GM18502 (cell line): Measurements from ENCODE around the gene CFAP46.
"Not testable (repeated sequence)": the region's sequence is repeated elsewhere in the genome, so short reads cannot be mapped to it uniquely, and the experiment has no call there.

Experiments used
- ATAC-seq: cut with Tn5 transposase; IDR thresholded peaks from one replicate; pipeline ENCODE4 v1.9.1; 2021; ENCODE audit warnings: mild to moderate bottlenecking; ENCODE audit not compliant: unreplicated experiment, poor library complexity

The CFAP46 gene

DNA sequence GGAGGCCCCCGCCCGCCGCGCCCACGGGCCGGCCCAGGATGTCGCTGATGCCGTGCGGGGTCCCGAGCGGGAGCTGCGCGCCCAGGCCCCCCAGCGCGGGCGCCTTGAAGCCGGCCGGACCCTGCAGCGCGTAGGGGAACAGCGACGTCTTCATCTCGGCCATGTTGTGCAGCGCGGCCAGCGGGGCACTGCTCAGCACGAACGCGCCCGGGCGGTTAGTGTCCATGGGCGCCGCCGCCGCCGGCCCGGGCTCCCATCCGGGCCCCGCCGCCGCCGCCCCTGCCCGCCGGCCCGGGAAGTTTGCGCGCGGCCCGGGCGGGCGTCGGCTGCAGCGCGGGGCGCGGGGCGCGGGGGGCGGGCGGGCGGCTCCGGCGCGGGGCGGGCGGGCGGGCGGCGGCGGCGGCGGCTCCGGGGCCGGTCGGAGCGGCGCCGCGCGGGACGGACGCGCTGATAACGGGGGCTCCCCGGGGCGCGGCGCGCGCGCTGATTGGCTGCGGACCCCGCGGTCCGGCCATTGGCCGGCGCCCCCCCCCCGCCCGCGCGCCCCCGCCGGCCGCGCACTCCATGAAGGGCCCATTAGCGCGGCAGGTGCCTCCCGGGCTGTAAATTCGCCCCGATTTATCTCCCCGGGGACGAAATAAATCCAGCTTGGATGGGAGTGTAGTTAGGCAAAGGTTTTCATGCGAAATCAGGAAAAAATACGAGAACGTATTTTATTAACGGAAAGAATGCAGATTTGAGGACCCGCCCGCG, 156.5 kb downstream of the CFAP46 start, which contains the start of gene NKX6-2:
Gene NKX6-2, minus strand, starts transcription at position 425 of the 753 bp plus-strand sequence. Its CDS starts 199 bp downstream, at position 226.
- no peak for ATAC-seq

DNA sequence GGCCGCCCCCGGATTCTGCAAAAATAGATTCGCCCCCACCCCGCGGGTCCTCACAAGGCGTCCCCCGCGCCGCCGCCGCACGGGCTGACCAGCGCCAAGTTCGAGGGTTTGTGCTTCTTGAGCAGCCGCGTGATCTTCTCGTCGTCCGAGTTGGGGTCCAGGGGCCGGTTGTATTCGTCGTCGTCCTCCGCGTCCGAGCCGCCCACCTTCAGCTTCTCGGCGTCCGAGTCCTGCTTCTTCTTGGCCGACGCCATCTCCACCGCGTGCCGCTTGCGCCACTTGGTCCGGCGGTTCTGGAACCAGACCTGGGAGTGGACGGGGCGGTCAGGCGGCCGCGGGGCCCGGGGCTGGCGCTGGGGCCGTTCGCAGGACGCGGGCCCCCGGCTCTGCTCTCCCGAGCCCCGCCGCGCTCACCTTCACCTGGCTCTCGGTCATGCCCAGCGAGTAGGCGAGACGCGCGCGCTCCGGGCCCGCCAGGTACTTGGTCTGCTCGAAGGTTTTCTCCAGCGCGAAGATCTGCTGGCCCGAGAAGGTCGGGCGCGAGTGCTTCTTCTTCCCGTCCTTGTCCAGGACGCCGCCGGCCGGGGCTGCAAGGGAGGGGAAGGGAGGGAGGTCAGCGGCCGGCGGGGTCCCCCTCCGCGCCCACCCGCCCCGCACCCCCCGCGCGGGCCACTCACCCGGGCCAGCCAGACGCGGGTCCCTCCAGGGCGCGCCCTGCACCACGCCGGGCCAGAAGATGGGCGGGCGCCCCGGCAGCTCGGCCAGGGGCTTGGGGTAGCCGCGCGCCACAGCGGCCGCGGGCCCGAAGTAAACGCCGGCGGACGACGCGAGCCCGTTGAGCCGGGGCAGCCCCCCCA, 157.3 kb downstream of the CFAP46 start:
- no peak for ATAC-seq

DNA sequence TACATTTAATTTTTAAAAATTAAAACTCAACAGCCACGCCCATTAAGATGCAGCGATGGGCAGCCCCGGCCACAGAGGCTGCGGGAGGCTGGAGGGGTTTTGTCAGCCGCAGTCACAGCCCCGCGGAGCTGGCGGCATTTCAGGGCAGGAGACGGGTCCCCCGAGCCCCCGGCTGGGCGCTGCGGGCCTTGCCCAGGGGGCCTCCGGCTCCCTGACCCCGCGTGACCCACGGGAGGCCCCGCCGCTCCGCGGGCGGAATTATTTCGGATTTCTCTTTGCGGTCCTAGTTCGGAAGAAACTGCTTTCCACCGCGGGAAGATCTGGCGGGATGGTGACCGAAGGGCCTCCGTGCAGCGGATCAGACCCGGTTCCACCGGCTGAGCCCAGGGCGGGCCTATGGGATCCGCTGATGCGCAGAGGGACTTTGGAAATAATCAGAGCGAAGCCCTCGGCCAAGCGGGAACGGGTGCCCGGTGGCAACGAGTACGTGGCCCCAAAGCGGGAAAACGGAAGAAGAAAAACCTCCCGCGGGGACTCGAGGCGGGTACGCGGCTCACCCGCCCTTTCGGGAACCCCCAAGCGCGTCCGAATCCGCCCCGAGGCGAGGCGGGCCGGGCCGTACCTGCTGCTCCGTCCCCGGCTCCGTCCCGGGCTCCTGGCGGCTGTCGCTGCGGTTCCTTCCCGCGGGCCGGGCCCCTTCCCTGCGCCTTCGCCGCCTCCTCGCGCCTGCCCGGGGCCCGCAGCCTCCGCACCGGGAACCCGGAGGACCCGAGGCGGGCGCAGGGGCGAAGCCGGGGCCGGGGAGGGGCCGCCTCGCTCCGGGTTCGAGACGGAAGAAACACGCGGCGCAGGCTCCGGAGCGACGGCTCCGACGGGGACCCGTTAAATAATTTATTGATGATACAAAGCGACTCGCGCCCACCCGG, 158.2 kb downstream of the CFAP46 start:
- no peak for ATAC-seq

DNA sequence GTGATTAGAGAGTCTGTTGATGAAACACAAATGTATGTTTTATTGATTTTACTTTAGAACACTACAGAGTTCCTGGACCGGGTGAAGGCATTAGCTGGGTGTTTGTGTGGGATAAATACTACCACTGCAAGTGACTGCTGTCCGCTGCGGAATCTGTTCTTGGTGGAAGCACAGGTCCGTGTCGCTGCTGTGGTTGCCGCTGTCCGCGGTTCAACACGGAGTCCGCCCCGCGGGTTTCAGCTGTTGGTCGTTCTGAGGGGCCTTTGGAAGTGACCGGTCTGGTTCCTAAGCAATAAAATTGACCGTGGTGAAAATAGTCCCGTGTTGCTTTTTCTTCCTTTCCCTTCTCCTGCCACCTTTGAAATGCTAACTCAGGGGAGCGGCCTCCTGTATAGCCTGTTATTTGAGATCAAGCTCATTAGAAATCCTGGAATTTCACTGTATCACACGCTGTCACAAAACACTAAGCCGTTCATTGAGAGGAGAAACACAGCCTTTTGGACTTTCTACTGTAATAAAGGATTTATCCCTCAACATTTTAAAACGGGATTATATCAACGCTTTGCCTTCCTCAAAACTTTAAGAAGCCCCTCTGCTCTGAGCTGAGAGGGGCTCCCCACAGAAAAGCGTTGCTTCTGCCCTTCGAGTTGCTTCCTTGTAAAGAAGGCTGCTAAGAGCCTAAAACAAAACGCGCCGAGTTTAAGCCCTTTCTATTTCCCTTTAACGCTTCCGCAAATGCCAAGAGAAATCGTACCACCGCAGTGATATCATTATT, 159.0 kb downstream of the CFAP46 start:
- ATAC-seq: no peak

DNA sequence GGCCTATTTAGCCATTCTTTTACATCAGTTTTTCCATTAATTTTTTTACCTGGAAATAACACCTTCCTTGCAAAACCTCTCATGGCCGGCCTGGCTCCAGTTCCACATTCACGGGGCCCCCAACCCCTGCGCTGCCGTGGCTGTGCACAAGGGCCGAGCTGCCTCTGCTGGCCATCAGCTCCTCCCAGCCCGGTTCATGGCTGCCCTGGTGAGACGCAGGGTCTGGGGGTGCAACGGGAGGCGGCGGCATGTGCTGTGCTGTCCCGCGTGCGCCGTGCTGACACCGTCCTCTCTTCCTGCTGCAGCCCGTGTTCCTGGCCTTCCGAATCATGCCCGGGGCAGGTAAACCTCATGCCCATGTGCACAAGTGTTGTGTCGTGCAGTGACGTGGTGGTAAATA, 160.8 kb downstream of the CFAP46 start:
- no peak for ATAC-seq

DNA sequence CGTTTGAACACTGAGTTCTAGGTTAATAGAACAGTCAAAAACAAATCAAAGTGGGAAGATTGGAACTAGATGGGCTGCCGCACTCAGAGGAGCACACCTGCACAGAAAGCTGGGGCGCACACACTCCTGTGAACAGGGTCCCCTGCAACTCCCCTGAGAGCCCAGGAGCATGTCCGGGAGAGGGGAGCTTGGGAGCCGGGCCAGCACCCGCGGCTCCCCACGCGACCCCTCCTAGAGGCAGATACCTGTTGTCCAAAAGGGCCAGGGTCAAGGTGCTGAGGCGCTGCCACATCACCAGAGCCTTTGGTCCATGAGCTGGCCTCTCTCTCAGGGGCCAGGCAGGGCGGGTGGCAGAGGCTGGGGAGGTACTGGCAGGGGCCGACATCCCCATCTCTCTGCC, 162.0 kb downstream of the CFAP46 start:
- no peak for ATAC-seq

DNA sequence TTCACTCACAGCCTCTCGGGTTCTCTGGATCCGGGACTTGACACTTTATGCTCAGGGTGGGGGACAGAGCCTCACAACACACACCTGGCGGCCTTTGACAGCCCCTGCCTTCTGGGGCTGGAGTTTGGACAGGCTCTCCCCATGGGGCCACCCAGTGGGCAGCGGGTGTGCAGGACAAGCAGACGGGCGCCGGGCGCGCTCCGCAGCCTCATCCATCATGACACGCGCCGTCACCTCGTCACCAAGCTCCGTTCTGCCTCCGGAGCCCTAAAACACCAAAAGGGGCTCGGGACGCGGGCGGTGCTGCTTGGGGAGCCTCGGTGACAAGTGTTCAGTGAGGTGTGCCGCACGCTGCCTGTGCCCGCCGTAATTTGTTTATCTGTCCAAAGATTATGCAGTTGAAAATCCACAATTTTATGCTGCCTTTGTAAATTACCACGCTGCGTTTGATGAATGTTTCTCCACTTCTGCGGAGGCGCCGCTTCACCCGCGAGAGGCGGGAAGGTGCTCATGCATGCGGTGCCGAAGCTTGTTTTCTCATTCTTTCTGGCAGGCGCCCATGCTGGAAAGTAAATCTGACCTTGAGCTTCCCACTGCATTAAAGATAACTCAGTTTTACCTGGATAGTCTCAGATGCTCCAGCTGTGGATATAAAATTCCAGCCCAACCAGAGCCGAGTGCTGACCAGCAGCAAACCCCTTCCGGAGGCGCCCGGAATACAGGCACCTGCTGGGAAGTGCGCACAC, 162.6 kb downstream of the CFAP46 start:
- ATAC-seq: no peak

DNA sequence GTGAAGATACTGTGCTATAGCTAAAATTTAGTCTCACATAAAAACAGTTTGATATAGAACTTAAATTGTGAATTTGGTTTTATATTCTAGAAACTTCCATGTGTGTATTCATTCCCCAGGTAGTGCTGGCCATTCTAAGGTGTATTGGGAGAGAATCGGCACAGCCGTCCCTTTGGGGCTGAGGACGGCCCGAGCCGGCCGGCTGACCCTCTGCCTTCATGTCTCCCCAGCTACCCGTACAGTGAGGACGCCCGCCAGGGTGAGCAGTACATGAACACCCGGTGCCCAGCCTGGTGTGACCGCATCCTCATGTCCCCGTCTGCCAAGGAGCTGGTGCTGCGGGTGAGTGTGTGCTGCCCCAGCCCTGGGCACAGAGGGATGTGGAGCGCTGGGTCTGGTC, 164.9 kb downstream of the CFAP46 start:
- no peak for ATAC-seq

DNA sequence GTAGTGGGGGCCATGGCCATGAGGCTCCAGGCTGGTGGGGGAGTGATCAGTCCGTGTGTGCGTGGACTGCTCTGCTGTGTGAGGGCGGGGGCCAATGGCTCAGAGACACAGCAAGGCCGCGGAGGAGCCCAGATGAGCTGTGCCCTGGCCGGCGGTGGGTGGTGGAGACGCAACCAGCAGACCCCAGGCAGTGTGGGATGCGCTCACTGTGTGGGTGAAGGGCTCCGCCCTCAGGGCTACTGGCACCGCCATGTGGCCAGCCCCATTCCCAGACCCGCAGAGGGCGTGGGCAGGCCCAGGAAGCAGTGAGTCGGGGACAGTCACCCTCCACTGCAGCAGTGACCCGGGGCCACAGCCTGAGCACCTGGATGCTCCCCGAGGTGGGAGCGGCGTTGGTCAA, 165.5 kb downstream of the CFAP46 start:
- no peak for ATAC-seq

DNA sequence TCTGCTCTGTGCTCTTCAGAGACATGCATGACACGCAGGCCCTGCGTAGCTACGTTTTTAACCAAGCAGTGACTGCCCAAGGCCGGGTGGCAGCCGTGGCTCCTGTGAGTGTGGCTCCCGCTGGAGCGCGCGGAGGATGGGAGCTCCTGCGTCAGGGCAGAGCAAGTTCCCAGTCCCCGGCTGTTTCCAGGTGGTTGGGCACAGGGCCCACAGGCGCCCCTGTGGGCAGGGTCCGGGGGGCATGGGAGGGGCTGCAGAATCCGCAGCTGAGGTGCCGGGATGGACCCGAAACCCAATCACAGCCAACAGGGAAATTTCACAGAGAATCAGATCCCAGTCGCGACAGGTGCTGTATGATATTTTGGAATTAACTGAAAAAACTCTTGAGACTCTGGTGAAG, 166.2 kb downstream of the CFAP46 start:
- ATAC-seq: no peak

DNA sequence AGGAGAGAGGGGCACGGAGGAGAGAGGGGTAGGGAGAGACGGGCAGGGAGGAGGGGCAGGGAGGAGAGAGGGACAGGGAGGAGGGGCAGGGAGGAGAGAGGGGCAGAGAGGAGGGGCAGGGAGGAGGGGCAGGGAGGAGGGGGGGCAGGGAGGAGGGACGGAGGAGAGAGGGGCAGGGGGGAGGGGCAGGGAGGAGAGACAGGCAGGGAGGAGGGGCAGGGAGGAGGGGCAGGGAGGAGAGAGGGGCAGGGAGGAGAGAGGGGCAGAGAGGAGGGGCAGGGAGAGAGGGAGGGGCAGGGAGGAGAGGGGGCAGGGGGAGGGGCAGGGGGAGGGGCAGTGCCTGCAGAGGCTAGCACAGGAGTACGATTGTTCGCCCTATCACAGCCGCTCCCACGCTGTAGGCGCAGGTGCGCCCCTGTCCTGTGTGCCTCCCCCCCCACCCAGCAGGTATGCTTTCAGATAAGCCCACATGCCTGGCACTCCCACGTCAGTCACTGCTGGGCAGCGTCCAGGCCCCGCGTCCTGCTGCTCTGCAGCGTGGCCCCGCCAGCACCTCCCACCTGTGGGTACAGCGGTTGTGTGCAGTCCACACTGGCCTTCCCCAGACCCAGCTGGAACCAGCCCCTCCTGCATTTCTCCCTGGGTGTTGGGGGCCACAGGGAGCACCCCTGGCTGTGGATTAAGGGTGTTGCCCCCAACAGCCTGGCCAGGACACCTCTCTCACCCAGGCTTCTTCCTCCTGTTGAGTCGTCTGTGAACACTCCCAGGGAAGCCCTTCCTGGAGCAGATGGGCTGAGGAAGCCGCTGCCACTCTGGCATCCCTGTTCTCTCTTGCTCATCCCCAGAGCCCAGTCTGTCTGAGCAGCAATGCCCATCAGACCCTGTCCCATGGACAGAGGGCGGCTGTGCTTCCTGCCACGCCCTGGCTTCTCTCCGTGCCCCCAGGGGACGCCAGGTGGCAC, 167.2 kb downstream of the CFAP46 start:
- no peak for ATAC-seq

DNA sequence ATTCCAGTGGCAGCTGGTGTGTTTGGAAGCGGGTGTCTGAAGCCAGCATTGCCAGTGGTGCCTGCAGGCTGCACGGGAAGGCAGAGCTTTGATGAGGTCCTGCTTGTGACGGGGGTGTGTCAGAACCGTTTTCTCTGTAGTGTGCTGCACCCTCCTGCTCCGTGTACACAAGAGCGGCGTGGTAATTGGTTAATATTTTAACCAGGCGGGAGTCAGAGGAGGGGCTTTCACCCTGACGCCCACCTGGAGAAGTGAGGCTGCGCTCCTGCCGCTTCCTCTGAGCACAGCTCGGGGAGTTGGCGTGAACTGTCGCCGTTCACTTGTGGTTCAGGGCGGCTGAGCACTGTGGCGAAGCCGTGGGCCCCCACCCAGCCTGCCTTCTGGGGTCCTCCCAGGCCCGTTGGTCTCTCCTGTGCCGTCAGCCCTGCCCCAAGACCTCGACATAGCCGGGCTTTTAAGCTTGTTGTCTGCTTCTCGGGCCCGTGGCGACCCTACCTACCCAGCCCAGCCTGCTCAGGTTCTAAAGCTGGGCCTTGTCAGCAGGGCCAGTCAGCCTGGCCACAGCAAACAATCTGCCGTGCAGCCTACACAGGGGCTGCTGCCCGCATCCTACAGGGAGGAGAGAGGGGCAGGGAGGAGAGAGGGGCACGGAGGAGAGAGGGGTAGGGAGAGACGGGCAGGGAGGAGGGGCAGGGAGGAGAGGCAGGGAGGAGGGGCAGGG, 168.0 kb downstream of the CFAP46 start:
- ATAC-seq: no peak

DNA sequence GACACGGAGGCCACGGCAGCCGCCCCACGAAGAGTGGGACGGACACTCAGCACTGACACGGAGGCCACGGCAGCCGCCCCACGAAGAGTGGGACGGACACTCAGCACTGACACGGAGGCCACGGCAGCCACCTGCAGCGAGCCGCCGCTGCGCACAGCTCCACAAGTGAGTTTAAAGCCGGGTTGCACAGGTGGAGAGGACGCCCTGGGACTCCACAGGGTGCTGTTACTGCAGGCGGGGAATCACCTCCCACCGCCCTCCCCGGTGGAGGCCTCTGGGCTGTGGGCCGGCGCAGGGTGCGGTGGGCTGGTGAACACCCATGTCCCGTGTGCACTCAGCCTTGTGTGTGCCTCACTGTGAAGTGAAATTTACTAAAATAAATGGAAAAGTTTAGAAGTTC, 169.6 kb downstream of the CFAP46 start:
- ATAC-seq: not testable (repeated sequence)

DNA sequence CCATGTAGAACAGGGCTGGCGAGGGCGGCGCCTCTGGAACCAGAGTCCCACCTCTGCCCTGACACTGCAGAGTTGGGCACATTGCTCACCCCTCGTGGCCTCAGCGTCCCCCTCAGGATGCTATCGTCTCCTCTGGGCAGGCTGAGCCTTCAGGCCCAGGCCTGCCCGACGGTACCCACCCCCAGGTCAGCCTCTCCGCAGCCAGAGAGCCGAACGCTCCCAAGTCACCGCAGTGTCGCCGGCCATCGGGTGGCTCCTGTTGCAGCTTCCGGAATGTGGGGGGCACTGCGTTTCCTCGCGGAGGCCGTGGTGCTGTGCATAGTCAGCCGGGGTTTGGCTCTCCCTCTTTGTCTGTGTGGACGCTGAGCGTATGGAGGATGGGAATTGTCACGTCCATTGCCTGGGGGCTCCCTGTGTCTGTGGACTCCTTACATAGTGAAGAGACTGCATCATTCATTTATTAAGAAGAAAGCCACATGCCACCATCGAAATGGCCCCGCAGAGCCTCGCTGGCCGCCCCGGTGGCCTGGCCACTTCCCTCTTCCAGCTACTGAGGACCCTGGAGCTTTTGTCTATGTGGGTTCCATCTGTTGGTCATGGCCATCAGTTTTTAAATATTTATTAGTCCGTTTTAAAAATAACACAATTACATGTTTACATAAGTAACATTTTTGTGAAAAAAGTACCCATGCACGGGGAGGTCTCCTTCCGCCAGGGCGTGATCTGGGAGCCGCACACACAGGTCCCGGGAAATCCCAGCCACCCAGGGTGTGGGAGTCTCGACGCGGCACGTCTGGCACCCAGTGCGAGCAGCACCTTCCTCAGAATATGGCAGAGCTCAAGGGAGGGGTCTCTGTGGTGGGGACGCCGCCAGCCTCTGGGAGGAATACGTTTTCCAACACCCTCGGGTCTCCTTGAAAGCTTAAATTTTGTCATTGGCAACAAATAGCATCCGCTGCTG, 172.0 kb downstream of the CFAP46 start:
- ATAC-seq: no peak

DNA sequence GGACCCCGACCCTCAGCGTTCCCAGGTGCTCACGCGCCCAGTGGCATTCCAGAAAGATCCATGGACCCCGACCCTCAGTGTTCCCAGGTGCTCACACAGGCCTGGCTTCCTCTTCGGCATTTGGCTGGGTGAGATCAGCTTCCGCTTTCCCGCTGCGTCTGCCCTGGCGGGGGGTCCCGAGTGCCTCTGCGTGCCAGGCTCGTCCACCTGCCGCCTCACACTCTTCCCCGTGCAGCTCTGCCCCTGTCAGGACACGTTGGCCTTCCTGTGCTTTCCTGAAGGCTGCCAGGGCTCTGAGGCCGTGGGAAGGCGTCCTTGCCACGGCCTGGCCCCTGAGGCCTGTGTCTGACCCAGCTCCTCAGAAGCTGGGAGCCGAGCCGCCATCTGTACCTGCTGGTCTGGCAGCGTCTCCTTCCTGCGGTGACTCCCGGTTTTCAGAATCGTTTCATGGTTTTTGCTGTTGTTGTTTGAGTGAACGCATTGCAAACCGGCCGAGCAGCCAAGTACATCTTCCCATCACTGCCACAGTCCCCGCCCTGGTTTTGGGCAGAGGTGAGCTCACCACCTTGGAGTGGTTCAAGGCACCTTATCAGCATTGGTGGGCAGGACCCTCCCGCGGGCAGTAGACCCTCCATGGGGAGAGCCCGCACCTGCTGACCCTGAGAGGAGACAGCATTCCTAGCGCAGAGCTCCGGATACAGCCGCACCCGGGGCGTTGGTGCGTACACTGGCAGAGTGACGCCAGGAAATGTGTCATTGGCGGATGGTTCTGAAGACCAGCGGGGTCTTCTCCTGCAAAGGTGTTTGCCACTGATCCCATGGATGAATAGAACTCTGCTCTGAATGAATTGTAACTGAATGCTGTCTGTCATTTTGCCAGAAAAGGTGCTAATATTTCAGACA, 173.8 kb downstream of the CFAP46 start:
- ATAC-seq: no peak
